B cell (primary cell): ENCODE measurements around the gene ZNF555. TPM values are rescaled to one million over a fixed set of nuclear protein-coding genes. Genes with fewer than 3 reads are reported as not detected.

Experiments
- ATAC-seq: fragments of 200-7000 bp; cut with Tn5 transposase; one replicate; pipeline ENCODE4 v1.10.0; 2021; ENCODE audit warnings: low read depth, mild to moderate bottlenecking, moderate number of reproducible peaks, moderate library complexity
- CTCF ChIA-PET: fragments of 350-600 bp; sonication (Branson Sonifier 250); formaldehyde crosslinking; loops from one replicate; lab custom pipeline; 2021; ENCODE audit warnings: antibody characterized with exemption, inconsistent platforms; lab: Charles Lee
- POLR2A ChIA-PET: fragments of 350-600 bp; sonication (Branson Sonifier 250); formaldehyde crosslinking; loops from one replicate; lab custom pipeline; 2021; ENCODE audit warnings: antibody characterized with exemption; lab: Charles Lee
- DNase-seq: peaks from one replicate; pipeline ENCODE4 v3.0.0; 2013
- H2AFZ ChIP-seq: 2 replicates; pipeline ENCODE4 v1.6.1; 2012; ENCODE audit warnings: mild to moderate bottlenecking, low read depth, low read length; ENCODE audit not compliant: insufficient read depth, poor library complexity, severe bottlenecking
- H3K27ac ChIP-seq, 2 donors: 1 replicate in 1 of 2; 2 replicates in 1 of 2; pipeline ENCODE4 v1.5.1; 2012 to 2013; ENCODE audit warnings: low read length in 2 of 2, mild to moderate bottlenecking in 2 of 2, moderate library complexity in 1 of 2
- H3K27me3 ChIP-seq, 4 experiments: fragments of 200-600 bp in 1 of 4; sonication (generic) in 1 of 4; replicated peaks in 1 of 4; 1 replicate in 2 of 4; 2 replicates in 2 of 4; pipeline versions ENCODE4 v1.6.1 to v1.7.0; 2013 to 2016; ENCODE audit warnings: low read length in 3 of 4, mild to moderate bottlenecking in 2 of 4, mixed read lengths in 1 of 4, moderate library complexity in 1 of 4; ENCODE audit not compliant: insufficient read depth in 4 of 4, control insufficient read depth in 3 of 4; ENCODE audit errors: control extremely low read depth in 1 of 4
- H3K36me3 ChIP-seq, 2 experiments: replicated peaks in 1 of 2; 1 replicate in 1 of 2; 2 replicates in 1 of 2; pipeline versions ENCODE4 v1.6.1 to v1.7.1; 2013; ENCODE audit warnings: low read length in 1 of 2; ENCODE audit not compliant: insufficient read depth in 2 of 2, control insufficient read depth in 1 of 2; ENCODE audit errors: control extremely low read depth in 1 of 2, extremely low read depth in 1 of 2
- H3K4me1 ChIP-seq, 2 donors: fragments of 200-600 bp in 1 of 2; sonication (generic) in 1 of 2; 1 replicate in 1 of 2; 2 replicates in 1 of 2; pipeline versions ENCODE4 v1.5.1 to v1.6.1; 2013 to 2017; ENCODE audit warnings: low read length in 2 of 2; ENCODE audit not compliant: control insufficient read depth in 2 of 2, insufficient read depth in 2 of 2
- H3K4me2 ChIP-seq: replicated peaks from 2 replicates; pipeline ENCODE3; 2012; ENCODE audit warnings: mild to moderate bottlenecking, low read depth, low read length; ENCODE audit not compliant: poor library complexity, severe bottlenecking
- H3K4me3 ChIP-seq, 5 experiments: fragments of 200-600 bp in 1 of 5; sonication (generic) in 1 of 5; 1 replicate in 3 of 5; 2 replicates in 2 of 5; pipeline versions ENCODE4 v1.5.1 to v1.7.0; 2011 to 2016; ENCODE audit warnings: low read length in 4 of 5, mild to moderate bottlenecking in 4 of 5, low read depth in 2 of 5, control low read depth in 1 of 5, moderate library complexity in 1 of 5; ENCODE audit not compliant: insufficient read depth in 1 of 5; ENCODE audit errors: control extremely low read depth in 1 of 5, extremely low read depth in 1 of 5
- H3K79me2 ChIP-seq: fragments of 200-600 bp; sonication (generic); one replicate; pipeline ENCODE4 v1.6.0; 2016; ENCODE audit warnings: low read length; ENCODE audit not compliant: control insufficient read depth, insufficient read depth
- H3K9ac ChIP-seq: fragments of 200-600 bp; sonication (generic); 2 replicates; pipeline ENCODE4 v1.6.1; 2017; ENCODE audit warnings: mild to moderate bottlenecking, low read length, moderate library complexity
- H3K9me3 ChIP-seq, 3 donors: one replicate each; pipeline versions ENCODE4 v1.6.1 to v1.7.1; 2013; ENCODE audit warnings: low read length in 2 of 3; ENCODE audit not compliant: control insufficient read depth in 2 of 3, insufficient read depth in 1 of 3; ENCODE audit errors: control extremely low read depth in 1 of 3
- H4K20me1 ChIP-seq: 2 replicates; pipeline ENCODE4 v1.6.0; 2012; ENCODE audit warnings: mild to moderate bottlenecking, low read length; ENCODE audit not compliant: insufficient read depth, control insufficient read depth, poor library complexity, severe bottlenecking
- H3K27ac Mint-ChIP-seq: one replicate; pipeline ENCODE4 v1.8.0; 2021; ENCODE audit warnings: mixed read lengths
- H3K27me3 Mint-ChIP-seq: one replicate; pipeline ENCODE4 v1.8.0; 2021; ENCODE audit warnings: mixed read lengths
- H3K4me1 Mint-ChIP-seq: one replicate; pipeline ENCODE4 v1.8.0; 2021; ENCODE audit warnings: mixed read lengths
- H3K4me3 Mint-ChIP-seq: one replicate; pipeline ENCODE4 v1.8.0; 2021; ENCODE audit warnings: mixed read lengths
- H3K9me3 Mint-ChIP-seq: one replicate; pipeline ENCODE4 v1.8.0; 2022; ENCODE audit warnings: mixed read lengths; ENCODE audit not compliant: insufficient read depth
- CTCF ChIP-seq: fragments of 200-600 bp; IDR thresholded peaks from one replicate; pipeline ENCODE4 v1.8.0; 2022; ENCODE audit warnings: antibody characterized with exemption, mild to moderate bottlenecking
- EZH2 ChIP-seq: IDR thresholded peaks from 2 replicates; pipeline ENCODE4 v1.6.1; 2012; ENCODE audit warnings: borderline replicate concordance, low read depth, mild to moderate bottlenecking, moderate library complexity, low read length; ENCODE audit not compliant: insufficient read depth, poor library complexity, severe bottlenecking
- WGBS: methylation state at CpG from one replicate; pipeline ENCODE4 v1.1.5; 2013; ENCODE audit warnings: missing lambda C conversion rate; ENCODE audit not compliant: insufficient coverage; 5-methylcytosine and 5-hydroxymethylcytosine counted together
- intact Hi-C: fragments of 100-400 bp; cut with micrococcal nuclease; formaldehyde crosslinking; loops from one replicate; pipeline ENCODE4 v1.10.0; 2022
- polyA plus RNA-seq: library from polyadenylated mRNA; depleted of rRNA; stranded (reverse); fragments of >200 nt; gene quantifications from 2 replicates; pipeline ENCODE4 v1.2.3, GENCODE V29; 2012
- total RNA-seq, 2 donors: library from RNA; stranded (reverse); fragments of 120-200 nt in 1 of 2; gene quantifications; 1 replicate in 1 of 2; 2 replicates in 1 of 2; pipeline versions ENCODE4 v1.2.3 to v1.2.4, GENCODE V29; 2013 to 2022

Gene ZNF555
- total and polyA plus RNA-seq, 2 donors (not counting 1 experiment from before 2014, with no cell fraction given): 1.8 to 7.4 TPM

- ChIA-PET CTCF (interaction anchor here (0.9 kb wide), 1 partner anchor 235 kb away, joined by 3 read pairs; no protein-coding TSS in a partner anchor), POLR2A (no interaction called here)
- ATAC-seq (no peak), DNase-seq (no peak)
- H3K4me1 ChIP-seq: peaks cover 3 to 16% of the 10 kb centered on the region in 2 donors
- peaks cover 2 to 19% (median 3%) of the 10 kb centered on the region in 3 donors for H3K9me3 ChIP-seq
- H3K4me3 ChIP-seq: no peak overlapping the region
- intact Hi-C loops: no loop called here
- peaks cover 16% of the 10 kb centered on the region for H3K4me1 Mint-ChIP-seq
- no peaks in the 10 kb centered on the region for H4K20me1 ChIP-seq
- no peaks in the 10 kb centered on the region for H3K27me3 Mint-ChIP-seq
- H3K79me2 ChIP-seq: no peaks in the 10 kb centered on the region
- no peak overlapping the region for H2AFZ ChIP-seq
- H3K27ac ChIP-seq: no peak overlapping the region
- no peak overlapping the region for H3K4me2 ChIP-seq
- no peak overlapping the region for H3K4me3 Mint-ChIP-seq
- no peak overlapping the region for H3K27ac Mint-ChIP-seq
- 100% methylated on average over 5 of the region's 14 CpGs for WGBS
- H3K36me3 ChIP-seq: no peaks in the 10 kb centered on the region
- TF ChIP-seq CTCF (no peak), EZH2 (no peak)
- H3K9ac ChIP-seq: no peak overlapping the region
- H3K9me3 Mint-ChIP-seq: no peaks in the 10 kb centered on the region
- H3K27me3 ChIP-seq: no peaks in the 10 kb centered on the region
Observed at GRCh38 chr19:2883686-2884439, 42.6 kb downstream of the ZNF555 start.

- no peak overlapping the region for H2AFZ ChIP-seq
- H3K36me3 ChIP-seq: no peaks in the 10 kb centered on the region
- ChIA-PET POLR2A (no interaction called here), CTCF (interaction anchor here (0.6 to 0.7 kb wide), 2 partner anchors 9 to 237 kb away, joined by 3 to 4 read pairs; no protein-coding TSS in a partner anchor)
- H3K9ac ChIP-seq: no peak overlapping the region
- 90% methylated on average over 17 of the region's 17 CpGs for WGBS
- H3K27me3 ChIP-seq: no peaks in the 10 kb centered on the region
- H3K9me3 ChIP-seq: peaks cover 0 to 10% (median 0%) of the 10 kb centered on the region in 3 donors
- H3K27ac ChIP-seq: no peak overlapping the region
- H4K20me1 ChIP-seq: no peaks in the 10 kb centered on the region
- peaks cover 18% of the 10 kb centered on the region for H3K4me1 Mint-ChIP-seq
- H3K27me3 Mint-ChIP-seq: no peaks in the 10 kb centered on the region
- H3K4me1 ChIP-seq: peaks cover 3 to 16% of the 10 kb centered on the region in 2 donors
- H3K4me3 Mint-ChIP-seq: no peak overlapping the region
- no peak overlapping the region for H3K4me2 ChIP-seq
- intact Hi-C loops: loop anchor here (2.0 to 5.0 kb wide), 2 partner anchors 43 to 65 kb away; partner anchors contain the start of gene ZNF555
- H3K4me3 ChIP-seq: no peak overlapping the region
- H3K27ac Mint-ChIP-seq: no peak overlapping the region
- no peaks in the 10 kb centered on the region for H3K9me3 Mint-ChIP-seq
- H3K79me2 ChIP-seq: no peaks in the 10 kb centered on the region
- DNase-seq (no peak), ATAC-seq (no peak)
- TF ChIP-seq EZH2 (no peak), CTCF (no peak)
Observed at GRCh38 chr19:2885736-2886135, 44.5 kb downstream of the ZNF555 start.
